ENCODE results near the gene SMPD1.

Gene SMPD1

GRCh38 chr11:6402061-6402470 is 11.8 kb downstream of the SMPD1 start:
- H3K27me3 ChIP-seq (ENCODE audit: insufficient read depth, low read length, poor library complexity, severe bottlenecking): no peaks in the 10 kb centered on the region
- peaks cover 34% of the 10 kb centered on the region for H3K4me1 ChIP-seq (ENCODE audit: insufficient read depth, low read length, poor library complexity, severe bottlenecking)

GRCh38 chr11:6402561-6402981 is 12.3 kb downstream of the SMPD1 start:
- no peaks in the 10 kb centered on the region for H3K9me3 ChIP-seq (ENCODE audit: insufficient read depth, low read depth, low read length)
- peak overlapping the region; percentile 62 for H3K9ac ChIP-seq (ENCODE audit: low read depth, low read length, poor library complexity, severe bottlenecking)
- no peaks in the 10 kb centered on the region for H3K9me2 ChIP-seq (replicated peaks; ENCODE audit: low read depth, low read length)
- H3K4me1 ChIP-seq (ENCODE audit: insufficient read depth, low read length, poor library complexity, severe bottlenecking): peaks cover 34% of the 10 kb centered on the region
- no peaks in the 10 kb centered on the region for H3K36me3 ChIP-seq (ENCODE audit: insufficient read depth, low read length)
- H3K4me2 ChIP-seq (ENCODE audit: low read depth, low read length, poor library complexity, severe bottlenecking): peak overlapping the region; percentile 98
- no peaks in the 10 kb centered on the region for H4K20me1 ChIP-seq (ENCODE audit: insufficient read depth, low read length, poor library complexity, severe bottlenecking)
- no peak for TF ChIP-seq CTCF (conservative IDR thresholded peaks at IDR 0.05; ENCODE audit: low read length)
- TF ChIP-seq EZH2phosphoT487 (IDR thresholded peaks at IDR 0.05; ENCODE audit: borderline replicate concordance): no peak
- H3K79me2 ChIP-seq (ENCODE audit: insufficient read depth, low read length): no peaks in the 10 kb centered on the region
- no peaks in the 10 kb centered on the region for H3K27me3 ChIP-seq (ENCODE audit: insufficient read depth, low read length, poor library complexity, severe bottlenecking)
- H3F3A ChIP-seq (ENCODE audit: low read depth): no peaks in the 10 kb centered on the region
- peak overlapping the region; percentile 48; the same call in 1 of the 2 replicates for H2AFZ ChIP-seq (ENCODE audit: low read length)
- peak overlapping the region; percentile 71 for H3K4me3 ChIP-seq (ENCODE audit: low read length, poor library complexity, severe bottlenecking)

More at GRCh38 chr11:6402061-6402470, 11.8 kb downstream of the SMPD1 start:
- Histone ChIP-seq H3K9ac (ENCODE audit: low read depth, low read length, poor library complexity, severe bottlenecking) (peak overlapping the region; percentile 62), H3K36me3 (ENCODE audit: insufficient read depth, low read length) (no peaks in the 10 kb centered on the region), H2AFZ (ENCODE audit: low read length) (peak overlapping the region; percentile 48; the same call in 1 of the 2 replicates), H3K79me2 (ENCODE audit: insufficient read depth, low read length) (no peaks in the 10 kb centered on the region), H3F3A (ENCODE audit: low read depth) (no peaks in the 10 kb centered on the region), H3K9me3 (ENCODE audit: insufficient read depth, low read depth, low read length) (no peaks in the 10 kb centered on the region), H3K9me2 (replicated peaks; ENCODE audit: low read depth, low read length) (no peaks in the 10 kb centered on the region), H3K4me2 (ENCODE audit: low read depth, low read length, poor library complexity, severe bottlenecking) (peak overlapping the region; percentile 98), H3K4me3 (ENCODE audit: low read length, poor library complexity, severe bottlenecking) (peak overlapping the region; percentile 71), H4K20me1 (ENCODE audit: insufficient read depth, low read length, poor library complexity, severe bottlenecking) (no peaks in the 10 kb centered on the region)
- TF ChIP-seq EZH2phosphoT487 (IDR thresholded peaks at IDR 0.05; ENCODE audit: borderline replicate concordance): no peak
- TF ChIP-seq CTCF (conservative IDR thresholded peaks at IDR 0.05; ENCODE audit: low read length): no peak

- no peak overlapping the region for H2AFZ ChIP-seq (ENCODE audit: low read length)
- TF ChIP-seq EZH2phosphoT487 (IDR thresholded peaks at IDR 0.05; ENCODE audit: borderline replicate concordance): no peak
- TF ChIP-seq CTCF (conservative IDR thresholded peaks at IDR 0.05; ENCODE audit: low read length): no peak
- H3K4me1 ChIP-seq (ENCODE audit: insufficient read depth, low read length, poor library complexity, severe bottlenecking): peaks cover 34% of the 10 kb centered on the region
- no peaks in the 10 kb centered on the region for H3K9me2 ChIP-seq (replicated peaks; ENCODE audit: low read depth, low read length)
- peak overlapping the region; percentile 98 for H3K4me2 ChIP-seq (ENCODE audit: low read depth, low read length, poor library complexity, severe bottlenecking)
- H3K9me3 ChIP-seq (ENCODE audit: insufficient read depth, low read depth, low read length): no peaks in the 10 kb centered on the region
- no peaks in the 10 kb centered on the region for H3F3A ChIP-seq (ENCODE audit: low read depth)
- no peaks in the 10 kb centered on the region for H3K79me2 ChIP-seq (ENCODE audit: insufficient read depth, low read length)
- peak overlapping the region; percentile 49 for H3K9ac ChIP-seq (ENCODE audit: low read depth, low read length, poor library complexity, severe bottlenecking)
- H3K36me3 ChIP-seq (ENCODE audit: insufficient read depth, low read length): no peaks in the 10 kb centered on the region
- no peaks in the 10 kb centered on the region for H4K20me1 ChIP-seq (ENCODE audit: insufficient read depth, low read length, poor library complexity, severe bottlenecking)
- H3K4me3 ChIP-seq (ENCODE audit: low read length, poor library complexity, severe bottlenecking): peak overlapping the region; percentile 71
- H3K27me3 ChIP-seq (ENCODE audit: insufficient read depth, low read length, poor library complexity, severe bottlenecking): no peaks in the 10 kb centered on the region
Measured at GRCh38 chr11:6403539-6403938, 13.3 kb downstream of the SMPD1 start.

Measured in Loucy (cell line).